Stimulated activated CD4-positive, alpha-beta T cell treated with anti-CD3 and anti-CD28 coated beads, Interleukin-1b, Interleukin-23, amount 100 ng/mL, for 4 hours (primary cell): ENCODE data around the gene NPFFR1.
"Not testable (repeated sequence)": the region's sequence is repeated elsewhere in the genome, so short reads cannot be mapped to it uniquely, and the experiment has no call there.

Source experiments
- DNase-seq, 2 donors: peaks; one replicate each; pipeline ENCODE4 v3.0.0-alpha.2; 2020; ENCODE audit warnings: low read depth in 2 of 2

NPFFR1 gene

DNA sequence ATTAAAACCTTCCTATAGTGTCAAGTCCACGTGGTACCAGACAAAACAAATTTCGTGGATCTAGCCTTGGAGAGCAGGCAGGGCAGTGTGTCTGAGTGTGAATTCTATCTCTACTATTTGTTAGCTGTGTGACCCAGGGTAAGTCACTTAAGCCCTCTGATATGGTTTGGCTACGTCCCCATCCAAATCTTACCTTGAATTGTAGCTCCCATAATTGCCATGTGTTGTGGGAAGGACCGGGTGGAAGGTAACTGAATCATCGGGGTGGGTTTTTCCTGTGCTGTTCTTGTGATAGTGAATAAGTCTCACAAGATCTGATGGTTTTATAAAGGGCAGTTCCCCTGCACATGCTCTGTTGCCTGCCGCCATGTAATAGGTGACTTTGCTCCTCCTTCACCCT lies 2.8 kb upstream of the NPFFR1 start:
- DNase-seq: no peak

DNA sequence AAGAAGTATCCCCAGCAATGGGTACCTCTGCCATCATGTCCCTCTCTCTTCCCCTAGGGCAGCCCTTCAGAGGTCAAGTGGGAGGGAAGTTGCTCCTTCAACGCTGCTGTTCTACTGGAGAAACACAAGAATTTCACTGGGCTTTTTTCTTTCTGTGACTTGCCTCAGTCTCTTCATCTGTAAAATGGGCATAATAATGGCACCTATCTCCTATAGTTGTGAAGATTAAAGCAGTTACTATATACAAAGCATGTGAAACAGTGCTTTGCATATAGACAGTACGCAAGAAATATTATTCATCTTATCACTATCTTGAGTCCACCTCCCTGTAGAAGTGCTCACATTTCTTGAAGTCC lies 1.6 kb upstream of the NPFFR1 start:
- no peak for DNase-seq

DNA sequence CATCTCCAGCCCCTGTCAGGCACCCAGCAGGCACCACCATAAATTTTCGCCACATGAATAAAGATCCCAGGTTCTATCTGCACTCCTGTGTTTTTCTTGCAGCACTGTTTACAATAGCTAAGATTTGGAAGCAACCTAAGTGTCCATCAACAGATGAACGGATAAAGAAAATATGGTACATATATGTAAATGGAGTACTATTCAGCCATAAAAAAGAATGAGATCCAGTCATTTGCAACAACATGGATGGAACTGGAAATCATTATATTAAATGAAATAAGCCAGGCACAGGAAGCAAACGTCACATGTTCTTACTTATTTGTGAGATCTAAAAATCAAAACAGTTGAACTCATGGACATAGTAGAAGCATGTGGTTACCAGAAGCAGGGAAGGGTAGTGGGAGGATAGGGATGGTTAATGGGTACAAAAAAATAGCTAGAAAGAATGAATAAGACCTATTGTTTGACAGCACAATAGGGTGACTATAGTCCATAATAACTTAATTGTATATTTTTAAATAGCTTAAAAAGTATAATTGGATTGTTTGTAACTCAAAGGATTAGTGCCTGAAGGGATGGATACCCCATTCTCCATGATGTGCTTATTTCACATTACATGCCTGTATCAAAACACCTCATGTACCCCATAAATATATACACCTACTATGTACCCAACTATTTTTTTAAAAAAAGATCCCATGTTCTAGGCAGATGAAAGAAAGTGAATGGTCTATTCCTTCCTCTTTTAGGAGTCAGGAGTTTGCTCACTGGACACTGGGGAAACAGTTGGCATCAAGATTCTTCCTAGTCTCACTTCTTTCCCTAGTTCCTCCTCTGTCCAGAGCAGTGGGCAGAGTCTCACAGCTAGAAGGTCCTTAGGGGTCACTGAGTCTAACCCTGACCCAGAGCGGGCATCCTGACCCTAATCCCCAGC lies 1.0 kb upstream of the NPFFR1 start:
- no peak for DNase-seq

DNA sequence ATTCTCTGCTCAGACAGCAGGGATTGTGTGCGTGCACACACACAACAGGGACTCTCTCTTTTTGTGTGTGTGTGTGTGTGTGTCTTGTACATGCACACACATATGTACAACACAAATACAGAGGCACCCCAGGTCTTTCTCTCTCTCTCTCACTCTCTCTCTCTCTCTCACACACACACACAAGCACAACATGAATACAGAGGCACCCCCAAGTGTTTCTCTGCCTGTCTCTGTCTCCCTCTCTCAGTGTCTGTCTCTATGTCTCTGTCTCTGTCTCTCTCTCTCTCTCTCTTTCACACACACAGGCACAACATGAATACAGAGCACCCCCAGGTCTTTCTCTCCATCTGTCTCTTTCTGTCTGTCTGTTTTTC lies 746 bp downstream of the NPFFR1 start:
- DNase-seq: no peak

GRCh38 chr10:70281609-70282008 lies 2.2 kb downstream of the NPFFR1 start:
- DNase-seq: no peak

DNA sequence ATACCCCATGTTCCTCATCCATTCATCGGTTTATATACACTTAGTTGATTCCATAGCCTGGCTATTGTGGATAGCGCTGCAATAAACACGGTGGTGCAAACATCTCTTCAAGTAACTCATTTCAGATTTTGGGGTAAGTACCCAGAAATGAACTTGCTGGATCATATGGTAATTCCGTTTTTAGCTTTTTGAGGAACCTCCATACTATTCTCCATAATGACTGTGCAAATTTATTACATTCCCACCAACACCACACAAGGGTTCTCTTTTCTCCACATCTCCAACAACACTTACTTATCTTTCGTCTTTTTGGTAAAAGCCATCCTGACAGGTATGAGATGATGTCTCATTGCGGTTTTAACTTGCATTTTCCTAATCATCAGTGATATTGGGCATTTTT lies 3.7 kb downstream of the NPFFR1 start:
- no peak for DNase-seq

DNA sequence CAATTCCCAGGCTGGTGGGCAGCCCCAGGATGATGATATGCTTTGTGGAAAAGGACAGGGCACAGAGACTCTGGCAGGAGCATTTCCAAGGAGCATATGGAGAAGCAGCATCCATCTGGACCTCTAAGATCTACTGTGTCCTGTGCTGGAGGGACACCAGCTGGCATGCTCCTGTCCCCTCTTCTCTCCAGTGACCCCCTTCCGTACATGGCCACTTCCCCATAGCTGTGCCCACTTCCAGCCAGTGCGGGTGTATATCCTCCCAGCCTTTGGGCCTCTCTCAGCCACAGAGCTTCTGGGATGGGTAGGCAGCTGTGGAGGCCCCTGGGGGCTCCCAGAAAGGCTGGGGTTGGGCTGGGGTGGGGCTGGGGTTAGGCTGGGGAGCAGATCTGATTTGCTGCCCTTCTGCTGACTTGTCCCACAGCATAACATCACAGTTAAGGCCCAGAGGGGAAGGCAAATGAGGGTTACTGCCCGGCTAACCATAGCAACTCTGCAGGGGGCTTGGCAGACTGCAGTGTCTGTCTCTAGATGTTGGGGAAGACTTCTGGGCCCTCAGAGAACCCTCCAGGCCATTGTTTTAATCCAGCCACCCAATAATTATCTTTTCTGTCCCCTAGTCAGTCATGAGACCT lies 6.3 kb downstream of the NPFFR1 start:
- DNase-seq: no peak

- DNase-seq: no peak
These were observed 9.2 kb downstream of the NPFFR1 start for GRCh38 chr10:70274643-70275042.

DNA sequence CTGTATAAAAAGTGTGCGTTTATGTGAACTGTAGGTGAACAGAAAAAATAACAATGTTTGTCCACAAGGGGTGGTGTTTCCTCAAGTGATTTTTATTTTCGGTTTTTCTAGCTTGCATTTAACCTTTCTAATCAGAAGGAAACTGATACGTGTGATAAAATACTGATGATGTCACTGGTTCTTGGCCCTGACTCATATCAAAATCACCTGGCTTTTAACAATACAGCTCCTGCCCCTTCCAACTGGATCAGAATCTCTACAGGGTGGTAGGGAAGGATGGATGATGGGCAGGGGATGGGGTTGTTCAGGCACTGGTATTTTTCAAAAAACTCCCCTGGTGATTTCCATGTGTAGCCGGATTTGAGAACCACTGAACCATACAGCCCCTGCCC lies 10.9 kb downstream of the NPFFR1 start:
- no peak for DNase-seq

DNA sequence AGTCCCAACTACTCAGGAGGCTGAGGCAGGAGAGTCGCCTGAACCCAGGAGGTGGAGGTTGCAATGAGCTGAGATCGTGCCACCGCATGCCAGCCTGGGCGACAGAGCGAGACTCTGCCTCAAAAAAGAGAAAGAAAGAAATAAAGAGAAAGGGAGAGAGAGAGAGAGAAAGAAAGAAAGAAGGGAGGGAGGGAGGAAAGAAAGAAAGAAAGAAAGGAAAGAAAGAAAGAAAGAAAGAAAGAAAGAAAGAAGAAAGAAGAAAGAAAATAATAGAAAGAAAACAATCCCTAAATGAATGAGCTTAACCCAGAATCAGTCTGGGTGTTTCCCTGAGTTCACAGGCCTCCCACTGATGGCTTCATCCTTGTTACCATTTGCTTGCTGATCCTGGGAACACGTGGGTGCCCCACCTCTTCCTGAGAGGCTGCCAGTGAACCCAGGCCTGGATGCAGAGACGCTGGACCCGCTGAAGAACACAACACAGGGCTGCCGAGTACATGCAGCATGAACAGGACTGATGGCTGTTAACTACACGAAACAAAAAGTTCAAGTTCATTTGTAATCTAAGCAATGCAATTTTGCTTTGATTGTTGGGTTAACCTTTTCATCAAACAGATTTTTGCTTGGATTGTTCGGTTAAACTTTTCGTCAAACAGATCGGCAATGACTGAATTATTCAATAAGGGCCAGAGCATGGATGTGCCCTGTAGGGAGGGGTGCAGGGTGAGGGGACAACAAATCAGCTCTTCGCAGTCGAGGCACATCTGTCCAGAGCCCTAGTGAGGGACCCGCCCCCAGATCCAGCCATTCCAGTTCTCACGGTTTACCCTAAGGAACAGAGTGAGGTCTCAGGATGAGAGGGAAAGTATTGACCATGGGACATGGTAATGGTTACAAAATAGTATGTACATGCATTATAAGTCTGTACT lies 11.5 kb downstream of the NPFFR1 start:
- no peak for DNase-seq

DNA sequence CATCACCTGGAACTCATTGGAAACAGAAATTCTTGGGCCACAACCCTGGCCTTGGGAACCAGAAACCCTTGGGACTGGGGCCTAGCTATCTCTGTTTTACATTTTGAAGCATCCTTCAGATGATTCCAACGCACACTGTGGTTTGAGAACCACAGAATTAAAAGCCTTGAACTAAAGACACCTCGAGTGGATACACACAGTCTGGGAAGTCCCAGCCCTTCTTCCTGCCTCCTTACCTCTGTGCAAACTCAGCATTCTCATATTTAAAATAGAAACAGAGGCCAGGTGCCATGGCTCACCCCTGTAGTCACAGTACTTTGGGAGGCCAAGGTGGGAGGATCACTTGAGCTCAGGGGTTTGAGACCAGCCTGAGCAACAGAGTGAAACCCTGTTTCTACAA lies 12.9 kb downstream of the NPFFR1 start:
- DNase-seq: no peak

- no peak for DNase-seq
These were observed 14.1 kb downstream of the NPFFR1 start for GRCh38 chr10:70269741-70270140.

DNA sequence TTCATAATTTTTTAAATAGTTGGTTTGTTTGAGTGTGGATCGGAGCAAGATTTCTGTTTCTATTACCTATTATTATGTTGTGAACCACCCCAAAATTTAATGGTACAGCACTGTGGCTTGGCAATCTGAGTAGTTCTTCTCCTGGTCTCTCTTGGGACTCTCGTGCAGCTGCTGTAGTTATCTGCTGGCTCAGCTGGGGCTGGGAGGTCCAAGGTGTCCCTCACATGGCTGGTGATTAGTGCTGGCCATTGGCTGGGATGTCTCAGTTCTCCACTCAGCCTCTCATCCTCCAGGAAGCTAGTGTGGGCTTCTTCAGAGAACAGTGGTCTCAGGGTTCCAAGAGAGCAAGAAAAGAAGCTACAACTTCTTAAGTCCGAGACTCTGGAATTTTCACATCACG lies 15.4 kb downstream of the NPFFR1 start:
- no peak for DNase-seq

DNA sequence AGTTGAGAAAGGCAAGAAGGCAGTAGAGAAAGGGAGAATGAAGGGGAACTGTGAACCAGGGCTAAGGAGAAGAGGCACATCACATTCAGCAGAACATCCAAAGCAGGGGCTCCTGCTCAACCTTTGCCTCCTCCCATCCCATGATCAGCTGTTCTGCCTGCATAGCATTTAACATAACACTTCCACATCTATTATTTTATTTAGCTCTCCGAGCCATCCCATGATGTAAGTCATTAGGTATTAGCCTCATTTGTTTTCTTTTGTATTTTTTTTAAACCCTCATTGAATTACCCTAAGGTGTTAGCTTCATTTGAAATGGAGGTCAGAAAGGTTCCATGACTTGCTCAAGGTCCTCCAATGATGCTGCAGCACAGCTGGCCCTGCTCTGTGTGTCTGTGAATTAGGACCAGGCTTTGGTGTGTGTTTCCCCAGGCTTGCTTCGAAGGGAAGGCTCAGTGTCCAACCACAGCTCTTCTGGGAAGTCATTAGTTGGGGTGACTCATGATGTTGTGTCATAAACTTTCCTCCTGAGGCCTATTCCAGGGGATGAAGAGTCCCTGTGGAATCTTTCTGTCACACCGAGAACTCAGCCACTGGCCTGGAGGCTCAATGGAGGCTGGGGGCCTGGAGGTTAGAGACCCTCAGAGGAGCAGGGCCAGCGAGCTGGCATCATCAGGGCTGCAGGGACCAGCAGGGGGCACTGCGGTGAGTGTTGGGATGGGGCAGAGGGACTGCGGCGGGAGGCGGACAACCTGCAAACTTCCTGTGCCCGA lies 16.5 kb downstream of the NPFFR1 start:
- DNase-seq: no peak

DNA sequence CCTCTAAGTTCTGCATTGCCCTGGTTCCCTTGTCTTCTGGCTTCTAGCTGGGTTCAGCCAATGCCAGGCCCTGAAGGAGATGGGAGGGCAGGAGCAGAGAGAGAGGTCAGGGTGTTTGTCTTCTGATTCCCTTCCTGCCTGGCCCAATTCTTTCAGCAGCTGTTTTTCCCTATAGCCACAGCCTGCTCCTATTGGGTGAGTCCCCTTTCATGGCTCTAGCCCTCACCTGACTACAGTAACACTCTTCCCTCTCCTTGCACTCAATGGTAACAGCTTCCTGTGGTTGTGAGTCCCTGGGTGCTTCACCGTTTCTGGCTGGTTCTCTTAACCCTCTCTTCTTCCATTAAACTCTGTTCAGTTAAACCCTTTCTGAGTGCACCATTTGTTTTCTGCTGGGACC lies 17.1 kb downstream of the NPFFR1 start:
- DNase-seq: no peak

GRCh38 chr10:70266056-70266455 lies 17.7 kb downstream of the NPFFR1 start:
- DNase-seq: no peak

DNA sequence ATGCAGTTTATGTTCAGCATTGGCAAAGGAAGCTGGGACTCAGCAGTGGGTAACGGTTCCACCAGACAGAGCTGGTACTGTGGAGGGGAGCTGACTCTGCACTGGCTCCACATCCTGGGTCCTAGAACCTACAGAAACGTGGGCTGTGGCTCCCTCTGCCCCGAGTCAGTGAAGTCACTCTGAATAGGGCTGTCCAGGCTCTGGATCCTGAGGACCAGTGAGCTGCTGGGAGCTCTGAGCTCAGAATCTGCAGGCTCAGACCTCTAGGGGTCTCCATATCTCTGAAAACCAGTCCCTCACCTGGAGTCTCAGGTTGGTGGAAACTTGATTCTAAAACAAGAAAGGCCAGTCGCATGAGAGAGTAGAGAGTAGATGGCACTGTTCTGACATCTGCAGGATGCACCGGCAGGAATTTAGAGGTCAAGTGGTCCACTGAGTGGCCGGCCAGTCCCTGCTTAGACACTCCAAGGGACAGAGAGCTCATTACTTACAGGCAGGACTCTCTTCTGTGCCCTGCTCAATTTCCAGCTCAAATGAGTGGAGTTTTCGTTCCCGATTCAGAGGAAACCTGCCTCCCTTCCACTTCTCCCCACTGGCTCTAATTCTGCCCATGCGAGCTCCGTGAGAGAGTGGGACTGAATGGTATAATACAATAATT lies 18.6 kb downstream of the NPFFR1 start:
- DNase-seq: no peak

- DNase-seq: no peak
These were observed 23.1 kb downstream of the NPFFR1 start for GRCh38 chr10:70260734-70261133.

GRCh38 chr10:70260259-70260658 lies 23.5 kb downstream of the NPFFR1 start:
- no peak for DNase-seq

- DNase-seq: no peak
These were observed 25.6 kb downstream of the NPFFR1 start for GRCh38 chr10:70258216-70258615.

GRCh38 chr10:70257816-70258215 lies 26.0 kb downstream of the NPFFR1 start:
- not testable (repeated sequence) for DNase-seq
